GM12878 (cell line): ENCODE results near the gene FANCI. TPM values are rescaled to one million over a fixed set of nuclear protein-coding genes. Genes with fewer than 3 reads are reported as not detected.

Experiments
- ATAC-seq: fragments of 200-7000 bp; cut with Tn5 transposase; 3 replicates; pipeline ENCODE4 v1.9.1; 2020; ENCODE audit warnings: mild to moderate bottlenecking, moderate library complexity
- BruUV-seq: library from RNA; stranded (reverse); fragments of 400-500 nt; replicated peaks from 2 replicates; lab custom pipeline; 2021; lab: Mats Ljungman, UMichigan
- CTCF ChIA-PET: fragments of 300-600 bp; sonication (Branson Sonifier 250); formaldehyde crosslinking; extraction: SDS; loops from one replicate; lab custom pipeline; 2021; ENCODE audit warnings: inconsistent platforms; lab: Yijun Ruan, JAX
- POLR2A ChIA-PET: fragments of 350-600 bp; formaldehyde crosslinking; extraction: SDS; loops from one replicate; lab custom pipeline; 2021; ENCODE audit warnings: inconsistent platforms; lab: Charles Lee
- RAD21 ChIA-PET: fragments of 300-600 bp; sonication (Branson Sonifier 250); formaldehyde crosslinking; loops from one replicate; lab custom pipeline; 2023; ENCODE audit warnings: antibody characterized with exemption; ENCODE audit not compliant: unreplicated experiment; lab: Charles Lee
- SMC1A ChIA-PET: fragments of 300-600 bp; sonication (Branson Sonifier 250); formaldehyde crosslinking; loops from one replicate; lab custom pipeline; 2023; ENCODE audit not compliant: unreplicated experiment, uncharacterized antibody; lab: Charles Lee
- DNase-seq: peaks from one replicate; pipeline ENCODE4 v3.0.0-alpha.2; 2011; ENCODE audit warnings: low read depth, low spot score
- FAIRE-seq: peaks from 3 replicates; lab custom pipeline; 2011; peaks lifted over from hg19 to GRCh38; lab: Jason Lieb, UNC
- H2AFZ ChIP-seq: 2 replicates; pipeline ENCODE4 v1.6.0; 2011; ENCODE audit warnings: low read depth, low read length, control low read depth; ENCODE audit not compliant: control insufficient read depth
- H3K27ac ChIP-seq: 2 replicates; pipeline ENCODE4 v1.5.1; 2011; ENCODE audit warnings: control low read depth; ENCODE audit not compliant: control insufficient read depth, insufficient read depth
- H3K27me3 ChIP-seq, 2 experiments: replicated peaks in 1 of 2; 2 replicates each; pipeline versions ENCODE4 v1.6.0 to v1.6.1; 2011; ENCODE audit warnings: low read length in 1 of 2; ENCODE audit not compliant: control insufficient read depth in 2 of 2, insufficient read depth in 2 of 2
- H3K36me3 ChIP-seq, 2 experiments: 2 replicates each; pipeline ENCODE4 v1.5.1; 2011; ENCODE audit warnings: low read length in 1 of 2; ENCODE audit not compliant: control insufficient read depth in 2 of 2, insufficient read depth in 2 of 2
- H3K4me1 ChIP-seq: 2 replicates; pipeline ENCODE4 v1.6.1; 2011; ENCODE audit warnings: mild to moderate bottlenecking, low read length, moderate library complexity, mixed read lengths; ENCODE audit not compliant: control insufficient read depth, insufficient read depth
- H3K4me2 ChIP-seq: 2 replicates; pipeline ENCODE4 v1.6.0; 2011; ENCODE audit warnings: control low read depth; ENCODE audit not compliant: control insufficient read depth, insufficient read depth
- H3K4me3 ChIP-seq: fragments of 200-600 bp; sonication (generic); 2 replicates; pipeline ENCODE4 v1.5.1; 2016
- H3K79me2 ChIP-seq: 2 replicates; pipeline ENCODE4 v1.6.0; 2011; ENCODE audit warnings: low read length; ENCODE audit not compliant: control insufficient read depth, insufficient read depth
- H3K9ac ChIP-seq: 2 replicates; pipeline ENCODE4 v1.8.0; 2011; ENCODE audit warnings: low read length, control low read depth, mixed read lengths; ENCODE audit not compliant: control insufficient read depth, insufficient read depth
- H3K9me3 ChIP-seq: replicated peaks from 3 replicates; pipeline ENCODE4 v1.5.1; 2011; ENCODE audit warnings: mild to moderate bottlenecking, low read length; ENCODE audit not compliant: control insufficient read depth, insufficient read depth
- H4K20me1 ChIP-seq: 2 replicates; pipeline ENCODE4 v1.6.0; 2011; ENCODE audit not compliant: control insufficient read depth, insufficient read depth
- CUX1 ChIP-seq: IDR thresholded peaks from 2 replicates; pipeline ENCODE4 v1.6.1; 2012; ENCODE audit warnings: improper control_type of control experiment, low read depth, low read length; ENCODE audit not compliant: insufficient replicate concordance
- EGR1 ChIP-seq, 2 experiments: IDR thresholded peaks; 1 replicate in 1 of 2; 2 replicates in 1 of 2; pipeline ENCODE4 v1.6.1; 2011 to 2012; ENCODE audit warnings: low read depth in 2 of 2, low read length in 2 of 2, borderline replicate concordance in 1 of 2, mild to moderate bottlenecking in 1 of 2, moderate library complexity in 1 of 2
- FOS ChIP-seq: IDR thresholded peaks from 3 replicates; pipeline ENCODE4 v1.6.1; 2011; ENCODE audit warnings: borderline replicate concordance; ENCODE audit not compliant: insufficient read length; ENCODE audit errors: extremely low read depth
- MTA3 ChIP-seq: IDR thresholded peaks from 2 replicates; pipeline ENCODE4 v1.6.1; 2012; ENCODE audit warnings: low read length, inconsistent platforms, borderline replicate concordance
- NFIC ChIP-seq: IDR thresholded peaks from 2 replicates; pipeline ENCODE4 v1.6.1; 2012; ENCODE audit warnings: low read depth, mild to moderate bottlenecking, inconsistent platforms, low read length, moderate library complexity
- NR2C2 ChIP-seq: IDR thresholded peaks from 2 replicates; pipeline ENCODE4 v1.6.1; 2011; ENCODE audit warnings: borderline replicate concordance, low read depth; ENCODE audit not compliant: control insufficient read depth, insufficient read length
- RAD21 ChIP-seq: IDR thresholded peaks from 2 replicates; pipeline ENCODE4 v1.6.1; 2011; ENCODE audit warnings: mild to moderate bottlenecking, low read depth, low read length, moderate library complexity; ENCODE audit not compliant: insufficient read depth
- SUPT20H ChIP-seq: IDR thresholded peaks from 2 replicates; pipeline ENCODE4 v1.6.1; 2011; ENCODE audit warnings: low read depth, mild to moderate bottlenecking, low read length, moderate library complexity, borderline replicate concordance; ENCODE audit not compliant: control insufficient read depth
- TCF12 ChIP-seq: IDR thresholded peaks from 2 replicates; pipeline ENCODE4 v1.6.1; 2011; ENCODE audit warnings: low read depth, mild to moderate bottlenecking, low read length
- WGBS: methylation state at CpG from one replicate; pipeline ENCODE4 v1.1.6; 2016; ENCODE audit warnings: low lambda C conversion rate; ENCODE audit not compliant: insufficient replicate concordance, insufficient coverage; ENCODE audit errors: missing lambda C conversion rate; 5-methylcytosine and 5-hydroxymethylcytosine counted together
- in situ Hi-C: fragments of 300-500 bp; cut with MboI; formaldehyde crosslinking; loops from 9 replicates; pipeline ENCODE4 v1.14.3; 2018; ENCODE audit warnings: mixed read lengths
- intact Hi-C: fragments of 100-400 bp; cut with micrococcal nuclease; formaldehyde crosslinking; loops from one replicate; pipeline ENCODE4 v1.14.2; 2022; ENCODE audit not compliant: unreplicated experiment
- polyA plus RNA-seq, 11 experiments: library from polyadenylated mRNA; depleted of rRNA in 4 of 11; unstranded in 6 of 11; stranded (reverse) in 5 of 11; fragments of >200 nt; fragmentation: Nextera tagmentation in 4 of 11; fragmentation: Illumina TruSeq in 1 of 11; extraction: Ambion mirVana in 4 of 11; extraction: Trizol in 1 of 11; gene quantifications; 1 replicate in 1 of 11; 2 replicates in 10 of 11; pipeline versions ENCODE4 v1.2.1 to v1.2.3, GENCODE V29; 2011 to 2016; ENCODE audit warnings: inconsistent platforms in 2 of 11, missing spikeins in 2 of 11, low read depth in 1 of 11
- total RNA-seq, 4 experiments: library from RNA; depleted of rRNA in 3 of 4; stranded (reverse); fragments of >200 nt in 3 of 4; fragmentation: Illumina TruSeq in 1 of 4; extraction: Trizol in 1 of 4; gene quantifications; 2 replicates each; pipeline versions ENCODE4 v1.2.1 to v1.2.3, GENCODE V29; 2013 to 2021
- TF ChIP-seq, protein P1 (sequence below): IDR thresholded peaks from 2 replicates; pipeline ENCODE4 v1.6.1; 2011; ENCODE audit warnings: borderline replicate concordance, low read depth, mild to moderate bottlenecking, moderate library complexity, mixed read lengths, low read length; ENCODE audit not compliant: insufficient read depth; ENCODE audit errors: extremely low read length
- TF ChIP-seq, protein P2 (sequence below): IDR thresholded peaks from 2 replicates; pipeline ENCODE4 v1.6.1; 2011; ENCODE audit warnings: mild to moderate bottlenecking, low read depth, low read length, moderate library complexity; ENCODE audit not compliant: insufficient replicate concordance

Gene FANCI
- total and polyA plus RNA-seq, 10 of the 15 experiments (the other 5 are each of a cell fraction or from before 2014, with no cell fraction given), result 38.1 to 129 (median 82.4) TPM

- in situ Hi-C loops, result loop anchor here (5.0 kb wide), 1 partner anchor 69 kb away; no protein-coding TSS in a partner anchor
- 7% methylated on average over 4 of the region's 4 CpGs for WGBS
- CTCF ChIA-PET, result interaction anchor here (0.6 to 1.7 kb wide), 2 partner anchors 66 to 1475 kb away, joined by 3 to 5 read pairs; no protein-coding TSS in a partner anchor
Observed at GRCh38 chr15:89363770-89364169, 120.0 kb downstream of the FANCI start.

More at GRCh38 chr15:89363770-89364169, 120.0 kb downstream of the FANCI start:
- Histone ChIP-seq H3K4me1 (no peaks in the 10 kb centered on the region), H3K9me3 (no peaks in the 10 kb centered on the region), H3K4me3 (no peak overlapping the region), H4K20me1 (no peaks in the 10 kb centered on the region), H3K27me3 (peaks cover 24 to 29% of the 10 kb centered on the region in 2 experiments), H3K79me2 (no peaks in the 10 kb centered on the region), H3K9ac (no peak overlapping the region), H2AFZ (no peak overlapping the region), H3K36me3 (no peaks in the 10 kb centered on the region), H3K27ac (no peak overlapping the region), H3K4me2 (no peak overlapping the region)
- ChIA-PET RAD21 (interaction anchor here (0.6 kb wide), 1 partner anchor 488 kb away, joined by 3 read pairs; no protein-coding TSS in a partner anchor), POLR2A (no interaction called here), SMC1A (no interaction called here)
- TF ChIP-seq, protein P1, sequence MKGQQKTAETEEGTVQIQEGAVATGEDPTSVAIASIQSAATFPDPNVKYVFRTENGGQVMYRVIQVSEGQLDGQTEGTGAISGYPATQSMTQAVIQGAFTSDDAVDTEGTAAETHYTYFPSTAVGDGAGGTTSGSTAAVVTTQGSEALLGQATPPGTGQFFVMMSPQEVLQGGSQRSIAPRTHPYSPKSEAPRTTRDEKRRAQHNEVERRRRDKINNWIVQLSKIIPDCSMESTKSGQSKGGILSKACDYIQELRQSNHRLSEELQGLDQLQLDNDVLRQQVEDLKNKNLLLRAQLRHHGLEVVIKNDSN, result no peak
- TF ChIP-seq TCF12, result no peak
- TF ChIP-seq NFIC, result no peak
- TF ChIP-seq, protein P2, sequence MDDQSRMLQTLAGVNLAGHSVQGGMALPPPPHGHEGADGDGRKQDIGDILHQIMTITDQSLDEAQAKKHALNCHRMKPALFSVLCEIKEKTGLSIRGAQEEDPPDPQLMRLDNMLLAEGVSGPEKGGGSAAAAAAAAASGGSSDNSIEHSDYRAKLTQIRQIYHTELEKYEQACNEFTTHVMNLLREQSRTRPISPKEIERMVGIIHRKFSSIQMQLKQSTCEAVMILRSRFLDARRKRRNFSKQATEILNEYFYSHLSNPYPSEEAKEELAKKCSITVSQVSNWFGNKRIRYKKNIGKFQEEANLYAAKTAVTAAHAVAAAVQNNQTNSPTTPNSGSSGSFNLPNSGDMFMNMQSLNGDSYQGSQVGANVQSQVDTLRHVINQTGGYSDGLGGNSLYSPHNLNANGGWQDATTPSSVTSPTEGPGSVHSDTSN, result no peak
- no peak for TF ChIP-seq NR2C2
- TF ChIP-seq EGR1 (IDR thresholded peaks at IDR 0.05; ENCODE audit: borderline replicate concordance in 1 of 2, low read depth in 2 of 2, low read length in 2 of 2), result no peak
- TF ChIP-seq CUX1, result no peak
- TF ChIP-seq FOS, result no peak
- no peak for TF ChIP-seq RAD21
- no peak for TF ChIP-seq MTA3
- TF ChIP-seq SUPT20H, result no peak
- ATAC-seq (no peak), DNase-seq (no peak), FAIRE-seq (no peak)
- BruUV-seq, result no TSS peak
- intact Hi-C loops, result no loop called here
